SIG-M5 (cell line): ENCODE measurements around the gene GRAMD2A.

Source experiments
- DNase-seq: peaks from one replicate; lab custom pipeline; 2025; lab: John Stamatoyannopoulos, UW

Gene GRAMD2A

DNA sequence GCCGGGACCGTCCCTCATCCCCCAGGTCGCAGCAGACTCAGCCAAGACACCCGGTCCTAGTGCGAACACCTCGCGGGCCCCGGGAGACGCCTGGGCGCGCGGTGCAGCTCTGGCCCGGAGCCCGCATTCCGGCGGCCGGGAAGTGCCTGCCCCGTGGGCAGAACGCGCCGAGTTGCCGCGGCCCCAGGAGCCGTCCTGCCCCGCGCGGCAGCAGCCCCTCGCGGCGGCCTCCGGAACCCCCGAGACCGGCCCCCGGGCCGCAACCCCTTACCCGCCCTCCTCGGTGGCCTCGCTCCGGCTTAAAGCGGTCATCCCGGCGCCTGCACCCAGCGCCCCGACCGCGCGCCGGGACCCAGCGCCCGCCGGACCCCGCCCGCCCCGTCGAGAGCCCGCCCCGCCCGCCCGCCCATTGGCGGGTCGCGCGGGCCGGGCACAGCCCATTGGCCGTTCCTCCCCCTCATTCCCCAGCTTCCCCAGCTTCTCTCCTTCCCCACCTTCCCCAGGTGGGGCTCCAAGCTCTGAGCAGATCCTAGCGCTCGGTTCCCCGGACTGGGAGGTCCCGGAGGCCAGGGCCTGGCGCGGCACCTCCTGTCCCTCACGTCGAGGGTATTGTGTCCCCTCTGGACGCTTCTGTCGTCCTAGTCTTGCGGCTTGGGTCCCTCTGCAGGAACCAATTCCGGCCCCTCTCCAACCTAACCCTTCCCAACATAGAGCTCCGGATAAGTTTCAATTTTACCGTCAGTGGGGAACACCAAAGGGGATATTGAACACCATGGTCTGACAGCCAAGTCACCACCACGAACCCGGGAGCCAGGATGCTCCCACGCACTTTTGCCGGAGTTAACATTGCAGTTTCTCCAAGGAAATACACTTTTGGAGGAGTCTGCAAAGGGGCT lies at the start of gene GRAMD2A:
TSS of gene GRAMD2A (minus strand) at position 328 of the 896 bp plus-strand sequence.
- DNase-seq: no peak

DNA sequence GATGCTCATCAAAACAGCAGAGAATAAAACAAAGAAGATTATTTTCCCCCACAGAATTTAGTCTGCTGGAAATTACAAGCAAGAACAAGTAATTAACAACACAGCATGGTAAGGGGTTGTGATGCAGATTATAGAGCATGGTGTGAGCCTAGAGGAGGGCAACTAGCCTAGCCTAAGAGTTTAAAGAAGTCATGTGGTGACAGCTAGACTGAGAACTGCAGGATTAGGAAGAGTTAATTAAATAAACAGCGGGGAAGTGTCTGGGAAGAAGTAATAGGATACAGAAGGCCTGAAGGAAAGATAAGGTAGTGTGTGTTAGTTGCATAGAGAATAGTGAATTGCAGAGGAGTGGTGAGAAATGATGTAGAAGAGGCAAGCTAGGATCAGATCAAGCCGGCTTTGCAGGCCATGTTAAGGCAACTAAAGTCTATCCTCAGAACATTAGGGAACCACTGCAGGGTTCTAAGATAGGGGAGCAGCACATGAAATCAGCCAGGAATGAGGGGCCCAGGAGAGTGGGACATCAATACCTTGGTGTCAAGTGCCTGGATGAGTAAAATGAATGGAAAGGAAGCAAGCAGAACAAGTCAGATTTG lies 45.3 kb upstream of the GRAMD2A start:
- DNase-seq: no peak

GRCh38 chr15:72239652-72240051 lies 42.1 kb upstream of the GRAMD2A start:
- DNase-seq: no peak

- no peak for DNase-seq
These were observed 41.0 kb upstream of the GRAMD2A start for GRCh38 chr15:72238586-72238985.

GRCh38 chr15:72237853-72238224 lies 40.3 kb upstream of the GRAMD2A start:
- DNase-seq: no peak

- peak; percentile 66 for DNase-seq
These were observed 39.7 kb upstream of the GRAMD2A start for GRCh38 chr15:72237029-72237852.

- DNase-seq: no peak
These were observed 38.9 kb upstream of the GRAMD2A start for GRCh38 chr15:72236381-72237003.

- DNase-seq: no peak
These were observed 37.7 kb upstream of the GRAMD2A start for GRCh38 chr15:72235298-72235697.

DNA sequence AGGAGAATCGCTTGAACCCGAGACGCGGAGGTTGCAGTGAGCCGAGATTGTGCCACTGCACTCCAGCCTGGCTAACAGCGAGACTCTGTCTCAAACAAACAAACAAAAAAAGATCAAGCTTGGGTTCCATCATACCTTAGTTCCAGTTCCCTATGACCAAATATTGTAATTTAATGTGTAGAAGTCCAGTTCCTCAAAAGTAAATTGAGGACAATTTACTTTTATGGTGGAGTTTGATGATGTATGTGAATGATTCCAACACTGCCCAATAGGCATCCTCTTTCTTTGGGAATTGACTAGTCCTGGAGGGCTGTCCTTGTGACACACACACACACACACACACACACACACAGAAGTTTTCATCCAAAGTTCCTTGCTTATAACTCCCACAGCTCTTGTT lies 36.2 kb upstream of the GRAMD2A start:
- DNase-seq: no peak

GRCh38 chr15:72231833-72232478 lies 34.4 kb upstream of the GRAMD2A start:
- no peak for DNase-seq

GRCh38 chr15:72231066-72231832 lies 33.7 kb upstream of the GRAMD2A start, which contains the start of gene PKM:
PKM (minus strand) TSS chr15:72231190; CDS start chr15:72219097, 12,093 bp downstream.
- DNase-seq: peak; percentile 69

GRCh38 chr15:72230197-72231065 lies 32.8 kb upstream of the GRAMD2A start:
- no peak for DNase-seq

DNA sequence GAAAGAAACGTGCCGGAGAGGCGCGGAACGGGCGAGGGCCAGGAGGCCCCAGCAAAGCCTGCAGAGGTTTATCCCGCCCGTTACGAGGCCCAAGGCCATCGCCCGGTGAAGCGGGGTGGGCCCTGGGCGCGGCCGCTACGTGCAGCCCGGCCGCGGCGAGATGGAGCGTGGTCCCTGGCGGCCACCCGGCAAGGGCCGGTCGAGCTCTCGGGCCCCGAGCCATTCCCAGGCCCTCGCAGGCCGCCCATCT lies 32.3 kb upstream of the GRAMD2A start:
- no peak for DNase-seq

- no peak for DNase-seq
These were observed 31.7 kb upstream of the GRAMD2A start for GRCh38 chr15:72229076-72229946.

- peak; percentile 41 for DNase-seq
These were observed 30.1 kb upstream of the GRAMD2A start for GRCh38 chr15:72227720-72228119.

DNA sequence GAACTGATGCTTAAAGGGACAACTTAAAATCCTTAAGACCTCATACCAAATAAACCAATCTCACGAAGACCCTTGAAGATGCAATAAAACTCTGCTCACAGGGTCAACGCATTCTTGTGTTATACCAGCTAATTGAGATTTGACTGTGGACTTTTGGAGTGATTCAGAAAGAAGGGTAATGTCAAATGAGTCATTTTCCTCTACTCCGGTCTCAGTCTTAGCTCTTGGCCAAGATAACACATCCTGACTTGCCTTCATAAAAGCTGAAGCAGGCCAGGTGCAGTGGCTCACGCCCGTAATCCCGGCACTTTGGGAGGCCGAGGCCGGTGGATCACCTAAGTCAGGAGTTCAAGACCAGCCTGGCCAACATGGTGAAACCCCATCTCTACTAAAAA lies 29.6 kb upstream of the GRAMD2A start:
- no peak for DNase-seq

DNA sequence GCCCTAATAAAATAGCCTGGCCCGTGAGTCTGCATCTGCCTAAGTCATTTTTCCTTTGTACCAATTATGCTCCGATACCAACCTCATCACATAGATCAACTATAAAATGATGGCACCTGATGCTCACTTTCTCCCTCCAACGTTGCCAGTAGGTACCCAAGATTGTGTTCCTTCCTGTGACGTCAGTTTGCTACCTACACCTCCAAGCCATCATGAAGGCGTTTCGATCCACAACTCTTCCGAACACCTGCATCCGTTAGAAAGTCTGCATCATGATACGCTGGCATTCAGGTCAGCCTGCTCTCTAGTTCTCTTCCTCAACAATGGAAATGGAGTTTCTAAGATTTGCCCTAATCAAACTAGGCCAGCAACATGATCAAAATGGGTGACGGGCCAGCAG lies 25.7 kb upstream of the GRAMD2A start:
- no peak for DNase-seq

GRCh38 chr15:72222393-72222792 lies 24.8 kb upstream of the GRAMD2A start:
- no peak for DNase-seq

- DNase-seq: no peak
These were observed 23.1 kb upstream of the GRAMD2A start for GRCh38 chr15:72220687-72221086.
